ENCODE data around the gene ZNF324B. TPM values are rescaled to one million over a fixed set of nuclear protein-coding genes. Genes with fewer than 3 reads are reported as not detected.
"Not testable (repeated sequence)": the region's sequence is repeated elsewhere in the genome, so short reads cannot be mapped to it uniquely, and the experiment has no call there.

ZNF324B gene
- polyA plus RNA-seq (2013, experiment 1 of 2; ENCODE audit: insufficient read length) = 4.1 TPM
- 3.8 TPM for polyA plus RNA-seq (2013, experiment 2 of 2; ENCODE audit: insufficient read length)

- DNase-seq = peak; percentile 95
Observed at GRCh38 chr19:58451358-58452101, at the start of gene ZNF324B. Gene ZNF324B, plus strand, starts transcription at chr19:58451622. Its CDS starts 2,080 bp downstream, at chr19:58453702.

GRCh38 chr19:58401840-58402421, 49.5 kb upstream of the ZNF324B start:
- DNase-seq = no peak

- DNase-seq = not testable (repeated sequence)
Observed at GRCh38 chr19:58403920-58404478, 47.4 kb upstream of the ZNF324B start.

GRCh38 chr19:58406818-58407657, 44.4 kb upstream of the ZNF324B start:
- DNase-seq = no peak

GRCh38 chr19:58407658-58408151, 43.7 kb upstream of the ZNF324B start:
- no peak for DNase-seq

GRCh38 chr19:58408152-58409009, 43.0 kb upstream of the ZNF324B start, which contains the start of gene ZNF584:
Gene ZNF584, plus strand, starts transcription at chr19:58408649. Its CDS starts 499 bp downstream, at chr19:58409148.
- peak; percentile 96 for DNase-seq

GRCh38 chr19:58409010-58409790, 42.2 kb upstream of the ZNF324B start:
- DNase-seq = peak; percentile 42

- DNase-seq = no peak
Observed at GRCh38 chr19:58416604-58417003, 34.8 kb upstream of the ZNF324B start.

- no peak for DNase-seq
Observed at GRCh38 chr19:58417071-58417470, 34.4 kb upstream of the ZNF324B start.

GRCh38 chr19:58428617-58429016, 22.8 kb upstream of the ZNF324B start:
- DNase-seq = no peak

GRCh38 chr19:58429745-58430144, 21.7 kb upstream of the ZNF324B start:
- no peak for DNase-seq

- peak; percentile 18 for DNase-seq
Observed at GRCh38 chr19:58434217-58434616, 17.2 kb upstream of the ZNF324B start.

- peak; percentile 100 for DNase-seq
Observed at GRCh38 chr19:58439576-58440554, 11.6 kb upstream of the ZNF324B start, which contains the start of gene ZNF132. Gene ZNF132, minus strand, starts transcription at chr19:58440153. Its CDS starts 332 bp downstream, at chr19:58439821.

- no peak for DNase-seq
Observed at GRCh38 chr19:58440556-58440955, 10.9 kb upstream of the ZNF324B start.

- DNase-seq = not testable (repeated sequence)
Observed at GRCh38 chr19:58442986-58443385, 8.4 kb upstream of the ZNF324B start.

- DNase-seq = not testable (repeated sequence)
Observed at GRCh38 chr19:58448860-58449259, 2.6 kb upstream of the ZNF324B start.

- DNase-seq = not testable (repeated sequence)
Observed at GRCh38 chr19:58449980-58450379, 1.4 kb upstream of the ZNF324B start.

GRCh38 chr19:58450856-58451357, 515 bp upstream of the ZNF324B start:
- no peak for DNase-seq

GRCh38 chr19:58453743-58454142, 2.3 kb downstream of the ZNF324B start:
- no peak for DNase-seq

Data from fibroblast of skin of scalp (primary cell).